DMS53 treated with DMSO at 0.1 percent for 48 hours (cell line): ENCODE data around the gene AP1G2.

Experiments
- DNase-seq: peaks from one replicate; lab custom pipeline; 2025; ENCODE audit not compliant: unreplicated experiment; lab: John Stamatoyannopoulos, UW

AP1G2 gene

GRCh38 chr14:23558346-23559009, 9.1 kb downstream of the AP1G2 start:
- no peak for DNase-seq

- DNase-seq = no peak
Observed at GRCh38 chr14:23557946-23558345, 9.6 kb downstream of the AP1G2 start.

GRCh38 chr14:23557521-23557920, 10.1 kb downstream of the AP1G2 start:
- DNase-seq = no peak

GRCh38 chr14:23556700-23557440, 10.7 kb downstream of the AP1G2 start:
- no peak for DNase-seq

- DNase-seq = peak; percentile 60
Observed at GRCh38 chr14:23555882-23556699, 11.5 kb downstream of the AP1G2 start, which contains the start of gene THTPA. Gene THTPA, plus strand, starts transcription at chr14:23556271. Its CDS starts 487 bp downstream, at chr14:23556758.

- no peak for DNase-seq
Observed at GRCh38 chr14:23555533-23555881, 12.1 kb downstream of the AP1G2 start.

GRCh38 chr14:23551266-23552028, 16.1 kb downstream of the AP1G2 start, which contains the start of gene ZFHX2:
Gene ZFHX2, minus strand, starts transcription at chr14:23551765. Its CDS starts 16,440 bp downstream, at chr14:23535325.
- DNase-seq = peak; percentile 31

GRCh38 chr14:23550812-23551265, 16.8 kb downstream of the AP1G2 start:
- DNase-seq = no peak

- DNase-seq = no peak
Observed at GRCh38 chr14:23550131-23550811, 17.3 kb downstream of the AP1G2 start.

GRCh38 chr14:23548351-23549318, 19.0 kb downstream of the AP1G2 start:
- peak; percentile 8 for DNase-seq

GRCh38 chr14:23547924-23548323, 19.7 kb downstream of the AP1G2 start:
- DNase-seq = no peak

- DNase-seq = no peak
Observed at GRCh38 chr14:23546450-23547035, 21.0 kb downstream of the AP1G2 start.

GRCh38 chr14:23545740-23546365, 21.7 kb downstream of the AP1G2 start:
- no peak for DNase-seq

GRCh38 chr14:23544511-23545447, 22.8 kb downstream of the AP1G2 start:
- no peak for DNase-seq

GRCh38 chr14:23543403-23543802, 24.2 kb downstream of the AP1G2 start:
- no peak for DNase-seq

- DNase-seq = no peak
Observed at GRCh38 chr14:23542261-23542660, 25.3 kb downstream of the AP1G2 start.

- no peak for DNase-seq
Observed at GRCh38 chr14:23540141-23540469, 27.5 kb downstream of the AP1G2 start.
